HG03571 (cell line): ENCODE results near the gene SEMA5A.

Experiments used
- ATAC-seq: cut with Tn5 transposase; IDR thresholded peaks from one replicate; pipeline ENCODE4 v1.9.1; 2021; ENCODE audit not compliant: unreplicated experiment

SEMA5A gene

GRCh38 chr5:9046756-9047481 is 499.0 kb downstream of the SEMA5A start:
- ATAC-seq: no peak

GRCh38 chr5:9045946-9046345 is 499.9 kb downstream of the SEMA5A start:
- ATAC-seq: no peak

- no peak for ATAC-seq
Measured at GRCh38 chr5:9042241-9042640, 503.6 kb downstream of the SEMA5A start.

GRCh38 chr5:9040475-9040874 is 505.4 kb downstream of the SEMA5A start:
- no peak for ATAC-seq

GRCh38 chr5:9037048-9037447 is 508.8 kb downstream of the SEMA5A start:
- ATAC-seq: no peak

GRCh38 chr5:9035346-9035745 is 510.5 kb downstream of the SEMA5A start:
- ATAC-seq: no peak

GRCh38 chr5:9034649-9035048 is 511.2 kb downstream of the SEMA5A start:
- ATAC-seq: no peak

- no peak for ATAC-seq
Measured at GRCh38 chr5:9033524-9033923, 512.4 kb downstream of the SEMA5A start.

- no peak for ATAC-seq
Measured at GRCh38 chr5:9025942-9026341, 519.9 kb downstream of the SEMA5A start.

- no peak for ATAC-seq
Measured at GRCh38 chr5:9020996-9021395, 524.9 kb downstream of the SEMA5A start.

- ATAC-seq: no peak
Measured at GRCh38 chr5:9015937-9016270, 530.0 kb downstream of the SEMA5A start.

GRCh38 chr5:9015260-9015936 is 530.5 kb downstream of the SEMA5A start:
- ATAC-seq: no peak

- no peak for ATAC-seq
Measured at GRCh38 chr5:9013147-9013546, 532.7 kb downstream of the SEMA5A start.

GRCh38 chr5:9009931-9010651 is 535.8 kb downstream of the SEMA5A start:
- ATAC-seq: no peak

- no peak for ATAC-seq
Measured at GRCh38 chr5:8997542-8998070, 548.3 kb downstream of the SEMA5A start.

- no peak for ATAC-seq
Measured at GRCh38 chr5:8993031-8993430, 552.8 kb downstream of the SEMA5A start.
